ENCODE results near the gene ARHGAP24.

GRCh38 chr4:85606505-85606904 lies 131.6 kb downstream of the ARHGAP24 start:
- TF ChIP-seq ZNF24 (IDR thresholded peaks at IDR 0.05) (no peak), SMAD1 (IDR thresholded peaks at IDR 0.05; ENCODE audit: low read depth, partially characterized antibody) (no peak), SP1 (IDR thresholded peaks at IDR 0.05; ENCODE audit: low read depth, low read length) (no peak), POLR2AphosphoS5 (IDR thresholded peaks at IDR 0.05; ENCODE audit: low read length) (no peak), CTCF (IDR thresholded peaks at IDR 0.05 in 2 of 3, conservative IDR thresholded peaks at IDR 0.05 in 1 of 3; ENCODE audit: control insufficient read depth in 2 of 3, extremely low read depth in 1 of 3, insufficient read depth in 1 of 3, low read depth in 3 of 3, low read length in 3 of 3) (no peak), POLR2A (IDR thresholded peaks at IDR 0.05; ENCODE audit: low read depth, low read length) (no peak), YBX1 (IDR thresholded peaks at IDR 0.05) (no peak), ETV6 (conservative IDR thresholded peaks at IDR 0.05 in 1 of 2, IDR thresholded peaks at IDR 0.05 in 1 of 2; ENCODE audit: borderline replicate concordance in 1 of 2, low read depth in 1 of 2) (no peak)
- TF ChIP-seq, protein P1, sequence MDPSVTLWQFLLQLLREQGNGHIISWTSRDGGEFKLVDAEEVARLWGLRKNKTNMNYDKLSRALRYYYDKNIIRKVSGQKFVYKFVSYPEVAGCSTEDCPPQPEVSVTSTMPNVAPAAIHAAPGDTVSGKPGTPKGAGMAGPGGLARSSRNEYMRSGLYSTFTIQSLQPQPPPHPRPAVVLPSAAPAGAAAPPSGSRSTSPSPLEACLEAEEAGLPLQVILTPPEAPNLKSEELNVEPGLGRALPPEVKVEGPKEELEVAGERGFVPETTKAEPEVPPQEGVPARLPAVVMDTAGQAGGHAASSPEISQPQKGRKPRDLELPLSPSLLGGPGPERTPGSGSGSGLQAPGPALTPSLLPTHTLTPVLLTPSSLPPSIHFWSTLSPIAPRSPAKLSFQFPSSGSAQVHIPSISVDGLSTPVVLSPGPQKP (IDR thresholded peaks at IDR 0.05; ENCODE audit: low read depth, low read length) = no peak
